DND-41 (cell line): ENCODE data around the gene SNX9.

Experiments used
- ATAC-seq: fragments of 200-7000 bp; cut with Tn5 transposase; 3 replicates; pipeline ENCODE4 v1.9.1; 2021; ENCODE audit warnings: low read depth; ENCODE audit not compliant: insufficient read depth
- DNase-seq: peaks from one replicate; pipeline ENCODE4 v3.0.0-alpha.2; 2020
- H2AFZ ChIP-seq: 2 replicates; pipeline ENCODE4 v1.6.0; 2012; ENCODE audit warnings: low read depth, low read length
- H3K27ac ChIP-seq: 2 replicates; pipeline ENCODE4 v1.5.1; 2012; ENCODE audit warnings: low read length, inconsistent platforms
- H3K27me3 ChIP-seq: fragments of 200-600 bp; sonication (generic); 2 replicates; pipeline ENCODE4 v1.6.0; 2012; ENCODE audit warnings: low read length, mild to moderate bottlenecking, inconsistent platforms; ENCODE audit not compliant: insufficient read depth, poor library complexity
- H3K36me3 ChIP-seq: 2 replicates; pipeline ENCODE4 v1.5.1; 2012; ENCODE audit warnings: low read length, inconsistent platforms; ENCODE audit not compliant: insufficient read depth
- H3K4me1 ChIP-seq: 2 replicates; pipeline ENCODE4 v1.5.1; 2012; ENCODE audit warnings: mild to moderate bottlenecking, low read length; ENCODE audit not compliant: insufficient read depth
- H3K4me2 ChIP-seq: 2 replicates; pipeline ENCODE4 v1.6.0; 2012; ENCODE audit warnings: mild to moderate bottlenecking, moderate library complexity, low read length, inconsistent platforms; ENCODE audit not compliant: insufficient read depth
- H3K4me3 ChIP-seq, 2 experiments: fragments of 200-600 bp in 1 of 2; shearing (Covaris generic) in 1 of 2; 2 replicates each; pipeline ENCODE4 v1.5.1; 2012 to 2016; ENCODE audit warnings: inconsistent platforms in 2 of 2, low read length in 2 of 2, mild to moderate bottlenecking in 2 of 2, low read depth in 1 of 2, moderate library complexity in 1 of 2
- H3K79me2 ChIP-seq: 2 replicates; pipeline ENCODE4 v1.6.0; 2012; ENCODE audit warnings: low read length, inconsistent platforms; ENCODE audit not compliant: insufficient read depth
- H3K9ac ChIP-seq: 2 replicates; pipeline ENCODE4 v1.6.0; 2012; ENCODE audit warnings: low read depth, mild to moderate bottlenecking, inconsistent platforms, low read length, moderate library complexity
- H3K9me3 ChIP-seq: 2 replicates; pipeline ENCODE4 v1.5.1; 2012; ENCODE audit warnings: low read length, moderate library complexity, mild to moderate bottlenecking, inconsistent platforms; ENCODE audit not compliant: insufficient read depth, severe bottlenecking
- H4K20me1 ChIP-seq: 2 replicates; pipeline ENCODE4 v1.6.0; 2012; ENCODE audit warnings: low read length; ENCODE audit not compliant: insufficient read depth
- CTCF ChIP-seq: IDR thresholded peaks from 2 replicates; pipeline ENCODE4 v1.5.1; 2012; ENCODE audit warnings: borderline replicate concordance, low read length, moderate library complexity, mild to moderate bottlenecking; ENCODE audit not compliant: poor library complexity, severe bottlenecking; ENCODE audit errors: extremely low read depth
- EZH2 ChIP-seq: IDR thresholded peaks from 3 replicates; pipeline ENCODE4 v1.6.1; 2012; ENCODE audit warnings: borderline replicate concordance, low read depth, mild to moderate bottlenecking, moderate library complexity, low read length, inconsistent platforms; ENCODE audit not compliant: severe bottlenecking

The SNX9 gene

DNA sequence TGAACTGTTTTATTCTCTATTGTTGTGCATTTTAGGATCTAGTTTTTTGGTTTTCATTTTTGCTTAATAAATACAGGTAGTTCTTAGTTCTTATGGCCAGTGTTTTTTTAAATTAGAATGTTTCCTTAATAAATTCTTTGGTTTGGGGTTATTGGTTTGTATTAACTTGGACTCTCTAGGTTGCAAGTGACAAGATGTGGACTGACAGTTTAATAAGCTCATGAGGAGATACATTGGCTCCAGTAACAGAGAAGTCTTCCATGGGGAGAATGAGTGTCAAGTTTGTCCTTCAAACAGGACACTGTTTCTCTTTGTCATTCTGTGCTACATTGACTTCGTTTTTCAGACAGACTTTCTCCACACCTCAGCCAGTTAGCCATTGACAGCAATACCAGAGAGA lies 39.7 kb downstream of the SNX9 start:
- Histone ChIP-seq H3K27me3 (peaks cover 38% of the 10 kb centered on the region), H3K9ac (no peak overlapping the region), H4K20me1 (no peaks in the 10 kb centered on the region), H3K79me2 (no peaks in the 10 kb centered on the region), H3K27ac (no peak overlapping the region), H2AFZ (no peak overlapping the region), H3K4me2 (no peak overlapping the region), H3K4me3 (no peak overlapping the region), H3K4me1 (no peaks in the 10 kb centered on the region), H3K36me3 (no peaks in the 10 kb centered on the region), H3K9me3 (no peaks in the 10 kb centered on the region)
- TF ChIP-seq CTCF: no peak
- no peak for TF ChIP-seq EZH2
- no peak for DNase-seq
- ATAC-seq: no peak

- no peaks in the 10 kb centered on the region for H4K20me1 ChIP-seq
- H3K79me2 ChIP-seq: no peaks in the 10 kb centered on the region
- no peak for DNase-seq
- H3K27ac ChIP-seq: no peak overlapping the region
- H3K9me3 ChIP-seq: no peaks in the 10 kb centered on the region
- H3K27me3 ChIP-seq: peaks cover 47% of the 10 kb centered on the region
- H2AFZ ChIP-seq: no peak overlapping the region
- no peak overlapping the region for H3K4me2 ChIP-seq
- H3K36me3 ChIP-seq: no peaks in the 10 kb centered on the region
- ATAC-seq: no peak
- TF ChIP-seq CTCF (no peak), EZH2 (no peak)
- no peak overlapping the region for H3K9ac ChIP-seq
- H3K4me3 ChIP-seq: no peak overlapping the region
- no peaks in the 10 kb centered on the region for H3K4me1 ChIP-seq
Measured at GRCh38 chr6:157864185-157864761, 41.2 kb downstream of the SNX9 start.

GRCh38 chr6:157865249-157865648 lies 42.2 kb downstream of the SNX9 start:
- H3K27me3 ChIP-seq: peaks cover 47% of the 10 kb centered on the region
- ATAC-seq: no peak
- H3K4me2 ChIP-seq: no peak overlapping the region
- H3K4me3 ChIP-seq: no peak overlapping the region
- TF ChIP-seq CTCF (no peak), EZH2 (no peak)
- no peak overlapping the region for H3K9ac ChIP-seq
- H3K79me2 ChIP-seq: no peaks in the 10 kb centered on the region
- H3K27ac ChIP-seq: no peak overlapping the region
- no peaks in the 10 kb centered on the region for H4K20me1 ChIP-seq
- no peaks in the 10 kb centered on the region for H3K36me3 ChIP-seq
- H2AFZ ChIP-seq: no peak overlapping the region
- no peaks in the 10 kb centered on the region for H3K4me1 ChIP-seq
- no peak for DNase-seq
- no peaks in the 10 kb centered on the region for H3K9me3 ChIP-seq

- Histone ChIP-seq H3K27ac (no peak overlapping the region), H3K4me1 (no peaks in the 10 kb centered on the region), H3K9ac (no peak overlapping the region), H3K79me2 (no peaks in the 10 kb centered on the region), H4K20me1 (no peaks in the 10 kb centered on the region), H3K4me3 (no peak overlapping the region), H3K36me3 (no peaks in the 10 kb centered on the region), H3K4me2 (no peak overlapping the region), H2AFZ (no peak overlapping the region), H3K27me3 (peaks cover 35% of the 10 kb centered on the region), H3K9me3 (no peaks in the 10 kb centered on the region)
- DNase-seq (no peak), ATAC-seq (no peak)
- TF ChIP-seq EZH2 (no peak), CTCF (no peak)
Measured at GRCh38 chr6:157867155-157867559, 44.1 kb downstream of the SNX9 start.
